A549 treated with CpdA at 1 μM for 4 hours (cell line): ENCODE data around the gene USP25. TPM values are rescaled to one million over a fixed set of nuclear protein-coding genes. Genes with fewer than 3 reads are reported as not detected.

Experiments used
- total RNA-seq: library from RNA; stranded (reverse); fragments of 200-300 nt; extraction: Qiagen RNA extraction; gene quantifications from 5 replicates; pipeline ENCODE4 v1.2.3, GENCODE V29; 2022; ENCODE audit warnings: low read depth

The USP25 gene, protein sequence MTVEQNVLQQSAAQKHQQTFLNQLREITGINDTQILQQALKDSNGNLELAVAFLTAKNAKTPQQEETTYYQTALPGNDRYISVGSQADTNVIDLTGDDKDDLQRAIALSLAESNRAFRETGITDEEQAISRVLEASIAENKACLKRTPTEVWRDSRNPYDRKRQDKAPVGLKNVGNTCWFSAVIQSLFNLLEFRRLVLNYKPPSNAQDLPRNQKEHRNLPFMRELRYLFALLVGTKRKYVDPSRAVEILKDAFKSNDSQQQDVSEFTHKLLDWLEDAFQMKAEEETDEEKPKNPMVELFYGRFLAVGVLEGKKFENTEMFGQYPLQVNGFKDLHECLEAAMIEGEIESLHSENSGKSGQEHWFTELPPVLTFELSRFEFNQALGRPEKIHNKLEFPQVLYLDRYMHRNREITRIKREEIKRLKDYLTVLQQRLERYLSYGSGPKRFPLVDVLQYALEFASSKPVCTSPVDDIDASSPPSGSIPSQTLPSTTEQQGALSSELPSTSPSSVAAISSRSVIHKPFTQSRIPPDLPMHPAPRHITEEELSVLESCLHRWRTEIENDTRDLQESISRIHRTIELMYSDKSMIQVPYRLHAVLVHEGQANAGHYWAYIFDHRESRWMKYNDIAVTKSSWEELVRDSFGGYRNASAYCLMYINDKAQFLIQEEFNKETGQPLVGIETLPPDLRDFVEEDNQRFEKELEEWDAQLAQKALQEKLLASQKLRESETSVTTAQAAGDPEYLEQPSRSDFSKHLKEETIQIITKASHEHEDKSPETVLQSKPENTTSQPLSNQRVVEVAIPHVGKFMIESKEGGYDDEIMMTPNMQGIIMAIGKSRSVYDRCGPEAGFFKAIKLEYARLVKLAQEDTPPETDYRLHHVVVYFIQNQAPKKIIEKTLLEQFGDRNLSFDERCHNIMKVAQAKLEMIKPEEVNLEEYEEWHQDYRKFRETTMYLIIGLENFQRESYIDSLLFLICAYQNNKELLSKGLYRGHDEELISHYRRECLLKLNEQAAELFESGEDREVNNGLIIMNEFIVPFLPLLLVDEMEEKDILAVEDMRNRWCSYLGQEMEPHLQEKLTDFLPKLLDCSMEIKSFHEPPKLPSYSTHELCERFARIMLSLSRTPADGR
- 9.2 to 15.1 TPM (median 11.2 TPM) in 5 replicates for total RNA-seq

DNA sequence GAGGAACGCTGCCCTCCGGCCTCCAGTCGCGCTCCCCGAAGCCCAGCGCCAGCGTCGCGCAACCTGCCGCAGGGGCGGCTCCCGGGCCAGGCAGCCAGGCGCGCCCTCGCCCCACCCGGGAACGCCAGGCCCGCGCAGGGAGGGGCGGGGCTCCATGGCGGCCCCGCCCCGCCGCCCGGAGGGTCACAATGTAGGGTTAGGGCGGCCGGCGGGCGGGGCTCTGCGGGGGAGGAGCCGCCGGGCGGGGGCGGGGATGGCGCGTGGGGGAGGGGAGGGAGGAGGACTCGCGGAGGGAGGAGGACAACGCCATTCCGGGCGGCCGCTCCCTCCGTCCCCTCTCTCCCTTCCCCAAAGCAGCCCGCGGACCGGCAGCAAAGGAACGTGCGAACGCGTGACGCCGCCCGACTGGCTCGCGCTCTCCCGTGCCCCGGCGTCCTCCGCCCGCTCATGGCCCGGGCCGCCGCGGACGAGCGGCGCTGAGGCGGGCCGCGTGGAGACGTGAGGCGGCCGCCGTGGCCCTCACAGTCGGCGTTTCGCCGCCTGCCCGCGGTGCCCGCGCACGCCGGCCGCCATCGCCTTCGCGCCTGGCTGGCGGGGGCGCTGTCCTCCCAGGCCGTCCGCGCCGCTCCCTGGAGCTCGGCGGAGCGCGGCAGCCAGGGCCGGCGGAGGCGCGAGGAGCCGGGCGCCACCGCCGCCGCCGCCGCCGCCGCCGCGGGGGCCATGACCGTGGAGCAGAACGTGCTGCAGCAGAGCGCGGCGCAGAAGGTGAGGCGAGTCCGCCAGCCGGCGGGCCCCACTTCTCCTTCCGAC, at the start of gene USP25:
TSS of gene USP25 (plus strand) at position 309 of the 810 bp plus-strand sequence. CDS start at position 721, 412 bp downstream.

